Measurements from ENCODE around the gene UNC5C. TPM values are rescaled to one million over a fixed set of nuclear protein-coding genes. Genes with fewer than 3 reads are reported as not detected.

The UNC5C gene
- total RNA-seq, 1 donor from 2014 or later: 2.0 TPM

DNA sequence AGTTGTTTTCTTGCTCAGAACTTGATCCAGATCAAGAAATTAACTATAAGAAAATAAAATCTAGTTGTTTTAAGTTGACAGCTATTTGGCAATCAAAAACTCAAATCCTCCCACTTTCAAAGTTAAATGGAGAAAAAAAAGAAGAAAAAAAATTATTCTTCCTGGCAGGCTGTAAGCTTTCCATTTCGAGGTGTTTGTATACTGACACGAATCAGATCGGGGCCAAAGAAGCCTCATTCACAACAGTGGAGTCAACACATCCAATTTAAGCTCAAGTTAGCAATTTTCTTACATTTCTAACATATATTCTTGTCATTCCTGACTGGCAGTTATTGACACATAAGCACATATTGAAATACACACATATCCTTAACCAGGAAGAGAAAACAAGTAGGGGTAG lies 119.4 kb downstream of the UNC5C start:
- H3K27ac ChIP-seq (replicated peaks): no peak overlapping the region
- no peaks in the 10 kb centered on the region for H3K9me3 ChIP-seq (replicated peaks)
- intact Hi-C loops (cut with micrococcal nuclease): no loop called here
- no peaks in the 10 kb centered on the region for H3K36me3 ChIP-seq
- no peak for DNase-seq
- no peaks in the 10 kb centered on the region for H3K27me3 ChIP-seq (ENCODE audit: low read depth)
- H3K4me1 ChIP-seq: no peaks in the 10 kb centered on the region
- H3K4me3 ChIP-seq: no peak overlapping the region
- TF ChIP-seq, protein P1, sequence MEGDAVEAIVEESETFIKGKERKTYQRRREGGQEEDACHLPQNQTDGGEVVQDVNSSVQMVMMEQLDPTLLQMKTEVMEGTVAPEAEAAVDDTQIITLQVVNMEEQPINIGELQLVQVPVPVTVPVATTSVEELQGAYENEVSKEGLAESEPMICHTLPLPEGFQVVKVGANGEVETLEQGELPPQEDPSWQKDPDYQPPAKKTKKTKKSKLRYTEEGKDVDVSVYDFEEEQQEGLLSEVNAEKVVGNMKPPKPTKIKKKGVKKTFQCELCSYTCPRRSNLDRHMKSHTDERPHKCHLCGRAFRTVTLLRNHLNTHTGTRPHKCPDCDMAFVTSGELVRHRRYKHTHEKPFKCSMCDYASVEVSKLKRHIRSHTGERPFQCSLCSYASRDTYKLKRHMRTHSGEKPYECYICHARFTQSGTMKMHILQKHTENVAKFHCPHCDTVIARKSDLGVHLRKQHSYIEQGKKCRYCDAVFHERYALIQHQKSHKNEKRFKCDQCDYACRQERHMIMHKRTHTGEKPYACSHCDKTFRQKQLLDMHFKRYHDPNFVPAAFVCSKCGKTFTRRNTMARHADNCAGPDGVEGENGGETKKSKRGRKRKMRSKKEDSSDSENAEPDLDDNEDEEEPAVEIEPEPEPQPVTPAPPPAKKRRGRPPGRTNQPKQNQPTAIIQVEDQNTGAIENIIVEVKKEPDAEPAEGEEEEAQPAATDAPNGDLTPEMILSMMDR (IDR thresholded peaks at IDR 0.05; ENCODE audit: borderline replicate concordance): no peak

GRCh38 chr4:95428291-95429070 lies 120.3 kb downstream of the UNC5C start:
- DNase-seq: no peak
- TF ChIP-seq, protein P1 (IDR thresholded peaks at IDR 0.05; ENCODE audit: borderline replicate concordance): no peak
- H3K4me1 ChIP-seq: no peaks in the 10 kb centered on the region
- no peak overlapping the region for H3K4me3 ChIP-seq
- H3K36me3 ChIP-seq: no peaks in the 10 kb centered on the region
- no peak overlapping the region for H3K27ac ChIP-seq (replicated peaks)
- no peaks in the 10 kb centered on the region for H3K27me3 ChIP-seq (ENCODE audit: low read depth)
- intact Hi-C loops (cut with micrococcal nuclease): no loop called here
- no peaks in the 10 kb centered on the region for H3K9me3 ChIP-seq (replicated peaks)

- no peaks in the 10 kb centered on the region for H3K9me3 ChIP-seq (replicated peaks)
- TF ChIP-seq, protein P1 (IDR thresholded peaks at IDR 0.05; ENCODE audit: borderline replicate concordance): no peak
- H3K27me3 ChIP-seq (ENCODE audit: low read depth): no peaks in the 10 kb centered on the region
- H3K27ac ChIP-seq (replicated peaks): no peak overlapping the region
- intact Hi-C loops (cut with micrococcal nuclease): no loop called here
- H3K4me1 ChIP-seq: no peaks in the 10 kb centered on the region
- H3K36me3 ChIP-seq: no peaks in the 10 kb centered on the region
- no peak overlapping the region for H3K4me3 ChIP-seq
- DNase-seq: no peak
Observed at GRCh38 chr4:95426455-95426854, 122.3 kb downstream of the UNC5C start.

DNA sequence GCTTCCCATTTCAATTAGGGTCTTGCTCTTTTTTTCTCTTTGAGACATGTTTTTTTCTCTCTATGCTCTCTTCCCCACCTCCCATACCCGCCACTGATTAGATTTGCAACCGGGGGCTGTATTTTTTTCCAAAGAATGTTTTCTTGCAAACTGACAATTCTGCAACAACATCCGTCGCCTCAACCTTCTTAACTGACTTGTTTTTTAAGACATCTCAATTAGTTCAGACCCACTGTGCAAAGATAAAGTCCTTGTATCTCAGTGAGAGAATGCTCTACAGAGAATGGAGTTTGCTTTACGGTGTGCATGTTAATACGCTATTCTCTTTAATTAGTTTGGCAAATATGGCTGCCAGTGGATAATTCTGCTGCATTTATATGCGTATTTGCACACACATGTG lies 126.3 kb downstream of the UNC5C start:
- TF ChIP-seq, protein P1 (IDR thresholded peaks at IDR 0.05; ENCODE audit: borderline replicate concordance): no peak

DNA sequence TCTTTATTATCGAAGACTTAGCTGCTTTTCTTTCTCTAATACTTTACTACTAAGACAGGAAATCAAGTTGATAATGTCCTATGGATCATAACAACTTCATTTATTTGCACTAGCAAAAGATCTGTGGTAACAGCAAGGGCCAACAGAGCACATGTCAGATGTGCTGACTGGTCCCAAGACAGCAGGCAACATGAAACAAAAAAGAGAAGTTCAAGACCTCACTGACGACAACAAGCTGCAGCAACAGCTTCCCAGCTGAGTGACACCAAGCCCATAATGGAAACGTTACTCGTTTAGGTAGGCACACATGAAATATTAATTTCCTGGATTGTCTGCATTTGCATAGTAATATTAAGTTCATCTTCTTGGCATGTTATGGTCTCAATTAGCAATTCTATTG lies 126.9 kb downstream of the UNC5C start:
- intact Hi-C loops (cut with micrococcal nuclease): no loop called here
- Histone ChIP-seq H3K36me3 (no peaks in the 10 kb centered on the region), H3K9me3 (replicated peaks) (no peaks in the 10 kb centered on the region), H3K4me3 (no peak overlapping the region), H3K27ac (replicated peaks) (no peak overlapping the region), H3K27me3 (ENCODE audit: low read depth) (no peaks in the 10 kb centered on the region), H3K4me1 (no peaks in the 10 kb centered on the region)
- DNase-seq: no peak
- TF ChIP-seq, protein P1 (IDR thresholded peaks at IDR 0.05; ENCODE audit: borderline replicate concordance): no peak

More for the DNA sequence above, 126.3 kb downstream of the UNC5C start:
- intact Hi-C loops (cut with micrococcal nuclease): no loop called here
- Histone ChIP-seq H3K27me3 (ENCODE audit: low read depth) (no peaks in the 10 kb centered on the region), H3K4me3 (no peak overlapping the region), H3K4me1 (no peaks in the 10 kb centered on the region), H3K36me3 (no peaks in the 10 kb centered on the region), H3K9me3 (replicated peaks) (no peaks in the 10 kb centered on the region), H3K27ac (replicated peaks) (no peak overlapping the region)
- DNase-seq: no peak

Measured in left ventricle myocardium inferior (tissue), 1 donor.